Suprapubic skin (tissue), 4 donors: ENCODE data around the gene TBPL2. TPM values are rescaled to one million over a fixed set of nuclear protein-coding genes. Genes with fewer than 3 reads are reported as not detected.

Source experiments
- DNase-seq, 2 donors: peaks; one replicate each; pipeline ENCODE4 v3.0.0-alpha.2; 2019; ENCODE audit warnings: low spot score in 2 of 2
- H3K27ac ChIP-seq: fragments of 200-600 bp; sonication (generic); one replicate; pipeline ENCODE4 v1.5.1; 2019
- H3K27me3 ChIP-seq: fragments of 200-600 bp; sonication (generic); one replicate; pipeline ENCODE4 v1.5.1; 2019
- H3K36me3 ChIP-seq: fragments of 200-600 bp; sonication (generic); one replicate; pipeline ENCODE4 v1.5.1; 2019
- H3K4me1 ChIP-seq: fragments of 200-600 bp; sonication (generic); one replicate; pipeline ENCODE4 v1.5.1; 2019
- H3K4me3 ChIP-seq: fragments of 200-600 bp; sonication (generic); one replicate; pipeline ENCODE4 v1.5.1; 2019; ENCODE audit warnings: mild to moderate bottlenecking
- H3K9me3 ChIP-seq: fragments of 200-600 bp; sonication (generic); one replicate; pipeline ENCODE4 v1.5.1; 2019
- EP300 ChIP-seq: sonication (generic); formaldehyde crosslinking; IDR thresholded peaks from one replicate; pipeline ENCODE4 v1.6.1; 2017; ENCODE audit warnings: antibody characterized with exemption
- POLR2A ChIP-seq, 2 donors: fragments of 450-650 bp; IDR thresholded peaks; one replicate each; pipeline ENCODE4 v1.6.1; 2017; ENCODE audit warnings: antibody characterized with exemption in 2 of 2, mild to moderate bottlenecking in 2 of 2, moderate library complexity in 2 of 2
- POLR2AphosphoS5 ChIP-seq, 3 donors: sonication (generic); formaldehyde crosslinking; IDR thresholded peaks; one replicate each; pipeline ENCODE4 v1.6.1; 2017; ENCODE audit warnings: antibody characterized with exemption in 3 of 3
- WGBS: methylation state at CpG from one replicate; pipeline ENCODE4 v1.1.5; 2018; 5-methylcytosine and 5-hydroxymethylcytosine counted together
- total RNA-seq, 4 donors: library from RNA; depleted of rRNA; stranded (reverse); fragments of >200 nt; gene quantifications; one replicate each; pipeline ENCODE4 v1.1.0, GENCODE V29; 2016
- TF ChIP-seq, protein P1 (sequence below), 2 donors: fragments of 200-600 bp in 1 of 2; fragments of 450-650 bp in 1 of 2; sonication (generic) in 1 of 2; IDR thresholded peaks; one replicate each; pipeline ENCODE4 v1.5.1; 2016 to 2019; ENCODE audit warnings: antibody characterized with exemption in 2 of 2, mild to moderate bottlenecking in 1 of 2, moderate library complexity in 1 of 2

TBPL2 gene
- total RNA-seq, 4 donors from 2014 or later, result not detected

DNA sequence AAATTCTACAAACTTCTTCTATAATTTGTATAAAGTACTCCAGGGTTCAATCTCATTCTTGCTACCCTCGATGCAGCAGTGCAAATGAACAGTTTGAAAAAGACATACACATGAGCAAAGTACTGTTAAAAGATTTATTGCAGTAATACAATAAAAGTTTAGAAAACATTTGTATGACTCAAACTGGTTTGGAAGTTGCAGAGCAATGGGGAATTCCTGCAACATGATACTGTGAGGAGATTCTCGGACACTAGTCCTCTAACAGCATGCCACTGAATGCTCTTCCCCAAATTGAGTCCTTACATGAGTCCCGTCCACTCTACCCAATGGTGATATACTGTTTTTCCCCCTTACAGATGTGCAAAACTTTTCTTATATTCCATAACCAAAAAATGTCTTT is 74.1 kb downstream of the TBPL2 start:
- Histone ChIP-seq H3K27ac (no peak overlapping the region), H3K4me3 (no peak overlapping the region), H3K4me1 (no peaks in the 10 kb centered on the region), H3K27me3 (no peaks in the 10 kb centered on the region), H3K36me3 (peaks cover 46% of the 10 kb centered on the region), H3K9me3 (no peaks in the 10 kb centered on the region)
- 35% methylated on average over 3 of the region's 3 CpGs for WGBS
- TF ChIP-seq POLR2A (IDR thresholded peaks at IDR 0.05) (no peak), EP300 (no peak), POLR2AphosphoS5 (IDR thresholded peaks at IDR 0.05) (no peak)
- TF ChIP-seq, protein P1, sequence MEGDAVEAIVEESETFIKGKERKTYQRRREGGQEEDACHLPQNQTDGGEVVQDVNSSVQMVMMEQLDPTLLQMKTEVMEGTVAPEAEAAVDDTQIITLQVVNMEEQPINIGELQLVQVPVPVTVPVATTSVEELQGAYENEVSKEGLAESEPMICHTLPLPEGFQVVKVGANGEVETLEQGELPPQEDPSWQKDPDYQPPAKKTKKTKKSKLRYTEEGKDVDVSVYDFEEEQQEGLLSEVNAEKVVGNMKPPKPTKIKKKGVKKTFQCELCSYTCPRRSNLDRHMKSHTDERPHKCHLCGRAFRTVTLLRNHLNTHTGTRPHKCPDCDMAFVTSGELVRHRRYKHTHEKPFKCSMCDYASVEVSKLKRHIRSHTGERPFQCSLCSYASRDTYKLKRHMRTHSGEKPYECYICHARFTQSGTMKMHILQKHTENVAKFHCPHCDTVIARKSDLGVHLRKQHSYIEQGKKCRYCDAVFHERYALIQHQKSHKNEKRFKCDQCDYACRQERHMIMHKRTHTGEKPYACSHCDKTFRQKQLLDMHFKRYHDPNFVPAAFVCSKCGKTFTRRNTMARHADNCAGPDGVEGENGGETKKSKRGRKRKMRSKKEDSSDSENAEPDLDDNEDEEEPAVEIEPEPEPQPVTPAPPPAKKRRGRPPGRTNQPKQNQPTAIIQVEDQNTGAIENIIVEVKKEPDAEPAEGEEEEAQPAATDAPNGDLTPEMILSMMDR (IDR thresholded peaks at IDR 0.05), result no peak
- no peak for DNase-seq

Other genes starting within 250 kb of the TBPL2 start
- gene DLGAP5, start 249.0 kb downstream of the TBPL2 start, total RNA-seq, result 1 to 10 TPM in 3 of 4 donors, under 1 TPM in 1; 0.72 to 2.6 (median 1.9) TPM
- 10 to 100 TPM; 28.8 to 44.4 (median 33.8) TPM for gene FBXO34, start 169.2 kb downstream of the TBPL2 start, total RNA-seq
- 10 to 100 TPM in 3 of 4 donors, 1 to 10 TPM in 1; 8.5 to 27.6 (median 14.8) TPM for gene ATG14, start 28.8 kb downstream of the TBPL2 start, total RNA-seq
- gene KTN1, start 139.6 kb upstream of the TBPL2 start, total RNA-seq, result 100 to 1,000 TPM in 3 of 4 donors, 10 to 100 TPM in 1; 89.7 to 147 (median 114) TPM